ENCODE data around the gene ZBED4.

Gene ZBED4

DNA sequence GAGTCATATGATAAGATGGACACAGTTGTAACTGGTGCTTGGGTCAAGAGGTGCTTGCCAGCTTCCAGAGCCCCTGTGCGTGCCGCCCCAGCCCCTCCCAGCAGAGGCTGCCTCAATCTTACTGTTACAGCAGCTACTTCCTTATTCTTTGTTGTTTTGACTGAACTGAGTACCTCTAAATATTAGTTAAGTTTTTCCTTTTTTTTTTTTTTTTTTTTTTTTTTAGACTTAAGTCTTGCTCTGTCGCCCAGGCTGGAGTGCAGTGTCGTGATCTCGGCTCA is 8.8 kb downstream of the ZBED4 start:
- peaks cover 6% of the 10 kb centered on the region; the same call in 1 of the 2 replicates for H3K9me3 ChIP-seq (ENCODE audit: control insufficient read depth, insufficient read depth, low read length)
- no peak overlapping the region for H3K4me3 ChIP-seq (ENCODE audit: low read depth, low read length)
- no peaks in the 10 kb centered on the region; the same call in 1 of the 2 replicates for H3K36me3 ChIP-seq (ENCODE audit: control insufficient read depth, insufficient read depth, low read length)
- H3K27me3 ChIP-seq (ENCODE audit: control insufficient read depth, insufficient read depth, low read length): no peaks in the 10 kb centered on the region
- H3K27ac ChIP-seq (ENCODE audit: low read depth, low read length): no peak overlapping the region
- H3K9ac ChIP-seq (ENCODE audit: low read depth, low read length): no peak overlapping the region
- 0 out of 2 replicates have a peak, but pooled peaks cover 5% of the 10 kb centered on the region for H3K4me1 ChIP-seq (ENCODE audit: control insufficient read depth, insufficient read depth, low read length)

- H3K27ac ChIP-seq (ENCODE audit: low read depth, low read length): no peak overlapping the region
- 0 out of 2 replicates have a peak, but pooled peaks cover 5% of the 10 kb centered on the region for H3K4me1 ChIP-seq (ENCODE audit: control insufficient read depth, insufficient read depth, low read length)
- no peak overlapping the region for H3K4me3 ChIP-seq (ENCODE audit: low read depth, low read length)
- no peak overlapping the region for H3K9ac ChIP-seq (ENCODE audit: low read depth, low read length)
- H3K9me3 ChIP-seq (ENCODE audit: control insufficient read depth, insufficient read depth, low read length): peaks cover 6% of the 10 kb centered on the region; the same call in 1 of the 2 replicates
- no peaks in the 10 kb centered on the region; the same call in 1 of the 2 replicates for H3K36me3 ChIP-seq (ENCODE audit: control insufficient read depth, insufficient read depth, low read length)
- no peaks in the 10 kb centered on the region for H3K27me3 ChIP-seq (ENCODE audit: control insufficient read depth, insufficient read depth, low read length)
Observed at GRCh38 chr22:49863931-49864330, 10.3 kb downstream of the ZBED4 start.

GRCh38 chr22:49865156-49865555 is 11.5 kb downstream of the ZBED4 start:
- H3K36me3 ChIP-seq (ENCODE audit: control insufficient read depth, insufficient read depth, low read length): no peaks in the 10 kb centered on the region; the same call in 1 of the 2 replicates
- H3K4me1 ChIP-seq (ENCODE audit: control insufficient read depth, insufficient read depth, low read length): 0 out of 2 replicates have a peak, but pooled peaks cover 5% of the 10 kb centered on the region
- no peaks in the 10 kb centered on the region for H3K27me3 ChIP-seq (ENCODE audit: control insufficient read depth, insufficient read depth, low read length)
- no peak overlapping the region for H3K9ac ChIP-seq (ENCODE audit: low read depth, low read length)
- no peak overlapping the region for H3K4me3 ChIP-seq (ENCODE audit: low read depth, low read length)
- peaks cover 11% of the 10 kb centered on the region; the same call in 1 of the 2 replicates for H3K9me3 ChIP-seq (ENCODE audit: control insufficient read depth, insufficient read depth, low read length)
- H3K27ac ChIP-seq (ENCODE audit: low read depth, low read length): no peak overlapping the region

- Histone ChIP-seq H3K9ac (ENCODE audit: low read depth, low read length) (no peak overlapping the region), H3K27me3 (ENCODE audit: control insufficient read depth, insufficient read depth, low read length) (no peaks in the 10 kb centered on the region), H3K4me3 (ENCODE audit: low read depth, low read length) (no peak overlapping the region), H3K36me3 (ENCODE audit: control insufficient read depth, insufficient read depth, low read length) (no peaks in the 10 kb centered on the region; the same call in 1 of the 2 replicates), H3K27ac (ENCODE audit: low read depth, low read length) (no peak overlapping the region), H3K9me3 (ENCODE audit: control insufficient read depth, insufficient read depth, low read length) (peaks cover 11% of the 10 kb centered on the region; the same call in 1 of the 2 replicates), H3K4me1 (ENCODE audit: control insufficient read depth, insufficient read depth, low read length) (0 out of 2 replicates have a peak, but pooled peaks cover 5% of the 10 kb centered on the region)
Observed at GRCh38 chr22:49866134-49866533, 12.5 kb downstream of the ZBED4 start.

DNA sequence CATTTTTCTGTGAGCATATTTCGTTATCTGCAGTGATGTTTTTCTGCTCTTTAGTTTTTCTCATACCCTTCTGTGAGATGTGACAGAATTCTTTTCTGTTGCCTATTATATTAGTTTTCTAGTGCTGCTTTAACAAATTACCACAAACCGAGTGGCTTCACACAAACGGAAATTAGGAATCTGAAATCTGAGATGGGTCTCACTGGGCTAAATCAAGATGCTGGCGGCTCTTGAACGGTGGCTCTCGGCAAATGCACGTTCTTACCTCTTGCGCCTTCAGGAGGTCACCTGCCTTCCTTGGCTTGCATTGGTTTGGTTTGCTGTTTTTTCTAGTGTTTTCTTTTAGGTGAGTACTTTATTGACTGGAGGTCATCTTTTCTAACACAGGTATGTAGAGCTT is 13.0 kb downstream of the ZBED4 start:
- Histone ChIP-seq H3K27me3 (ENCODE audit: control insufficient read depth, insufficient read depth, low read length) (no peaks in the 10 kb centered on the region), H3K36me3 (ENCODE audit: control insufficient read depth, insufficient read depth, low read length) (no peaks in the 10 kb centered on the region; the same call in 1 of the 2 replicates), H3K4me1 (ENCODE audit: control insufficient read depth, insufficient read depth, low read length) (0 out of 2 replicates have a peak, but pooled peaks cover 5% of the 10 kb centered on the region), H3K9ac (ENCODE audit: low read depth, low read length) (no peak overlapping the region), H3K27ac (ENCODE audit: low read depth, low read length) (no peak overlapping the region), H3K4me3 (ENCODE audit: low read depth, low read length) (no peak overlapping the region), H3K9me3 (ENCODE audit: control insufficient read depth, insufficient read depth, low read length) (peaks cover 11% of the 10 kb centered on the region; the same call in 1 of the 2 replicates)

- no peak overlapping the region for H3K4me3 ChIP-seq (ENCODE audit: low read depth, low read length)
- no peaks in the 10 kb centered on the region for H3K27me3 ChIP-seq (ENCODE audit: control insufficient read depth, insufficient read depth, low read length)
- H3K9ac ChIP-seq (ENCODE audit: low read depth, low read length): no peak overlapping the region
- no peaks in the 10 kb centered on the region; the same call in 1 of the 2 replicates for H3K36me3 ChIP-seq (ENCODE audit: control insufficient read depth, insufficient read depth, low read length)
- 0 out of 2 replicates have a peak, but pooled peaks cover 5% of the 10 kb centered on the region for H3K4me1 ChIP-seq (ENCODE audit: control insufficient read depth, insufficient read depth, low read length)
- peaks cover 11% of the 10 kb centered on the region; the same call in 1 of the 2 replicates for H3K9me3 ChIP-seq (ENCODE audit: control insufficient read depth, insufficient read depth, low read length)
- no peak overlapping the region for H3K27ac ChIP-seq (ENCODE audit: low read depth, low read length)
Observed at GRCh38 chr22:49867303-49868265, 13.9 kb downstream of the ZBED4 start.

DNA sequence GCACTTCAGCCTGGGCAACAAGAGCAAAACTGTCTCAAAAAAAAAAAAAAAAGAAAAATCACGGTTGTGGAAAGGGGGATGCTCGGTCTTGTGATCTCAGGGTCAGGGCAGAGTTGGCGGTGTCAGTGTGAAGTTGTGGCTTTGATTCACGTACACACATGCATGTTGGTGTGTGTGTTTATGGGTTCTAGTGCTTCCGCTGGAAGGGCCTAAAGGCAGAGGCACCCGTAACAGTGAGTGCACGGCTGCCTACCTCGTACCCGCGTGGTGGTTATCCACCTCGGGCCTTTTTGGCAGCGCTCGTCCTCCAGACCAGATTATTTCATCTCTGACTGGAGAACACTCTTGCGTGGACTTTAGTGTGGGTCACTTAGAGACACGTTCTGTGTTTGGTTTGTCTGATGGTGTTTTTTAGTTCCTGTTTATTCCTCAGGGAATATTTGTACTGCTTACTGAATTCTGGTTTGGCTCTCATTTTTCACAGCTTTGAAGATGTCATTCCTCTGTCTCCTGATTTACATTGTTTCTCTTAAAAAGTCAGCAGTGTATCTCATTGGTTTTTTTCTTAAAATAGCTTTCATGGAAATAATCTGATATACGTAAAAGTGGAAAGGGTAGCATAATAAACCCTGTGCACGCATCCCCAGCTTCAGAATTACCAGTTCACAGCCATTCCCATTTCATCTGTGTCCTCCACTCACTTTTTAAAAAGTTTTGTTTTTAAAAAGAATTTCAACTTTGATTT is 15.6 kb downstream of the ZBED4 start:
- no peak overlapping the region for H3K27ac ChIP-seq (ENCODE audit: low read depth, low read length)
- H3K36me3 ChIP-seq (ENCODE audit: control insufficient read depth, insufficient read depth, low read length): no peaks in the 10 kb centered on the region; the same call in 1 of the 2 replicates

GRCh38 chr22:49869845-49870712 is 16.4 kb downstream of the ZBED4 start:
- no peak overlapping the region for H3K9ac ChIP-seq (ENCODE audit: low read depth, low read length)
- no peak overlapping the region for H3K27ac ChIP-seq (ENCODE audit: low read depth, low read length)
- no peaks in the 10 kb centered on the region; the same call in 1 of the 2 replicates for H3K36me3 ChIP-seq (ENCODE audit: control insufficient read depth, insufficient read depth, low read length)
- 0 out of 2 replicates have a peak, but pooled peaks cover 5% of the 10 kb centered on the region for H3K4me1 ChIP-seq (ENCODE audit: control insufficient read depth, insufficient read depth, low read length)
- no peak overlapping the region for H3K4me3 ChIP-seq (ENCODE audit: low read depth, low read length)
- peaks cover 11% of the 10 kb centered on the region; the same call in 1 of the 2 replicates for H3K9me3 ChIP-seq (ENCODE audit: control insufficient read depth, insufficient read depth, low read length)
- no peaks in the 10 kb centered on the region for H3K27me3 ChIP-seq (ENCODE audit: control insufficient read depth, insufficient read depth, low read length)

More for the DNA sequence above, 15.6 kb downstream of the ZBED4 start:
- H3K27me3 ChIP-seq (ENCODE audit: control insufficient read depth, insufficient read depth, low read length): no peaks in the 10 kb centered on the region
- H3K9me3 ChIP-seq (ENCODE audit: control insufficient read depth, insufficient read depth, low read length): peaks cover 11% of the 10 kb centered on the region; the same call in 1 of the 2 replicates
- H3K9ac ChIP-seq (ENCODE audit: low read depth, low read length): no peak overlapping the region
- H3K4me1 ChIP-seq (ENCODE audit: control insufficient read depth, insufficient read depth, low read length): 0 out of 2 replicates have a peak, but pooled peaks cover 5% of the 10 kb centered on the region
- no peak overlapping the region for H3K4me3 ChIP-seq (ENCODE audit: low read depth, low read length)

GRCh38 chr22:49871482-49871881 is 17.8 kb downstream of the ZBED4 start:
- no peaks in the 10 kb centered on the region for H3K27me3 ChIP-seq (ENCODE audit: control insufficient read depth, insufficient read depth, low read length)
- 0 out of 2 replicates have a peak, but pooled peaks cover 5% of the 10 kb centered on the region for H3K4me1 ChIP-seq (ENCODE audit: control insufficient read depth, insufficient read depth, low read length)
- no peak overlapping the region for H3K9ac ChIP-seq (ENCODE audit: low read depth, low read length)
- H3K4me3 ChIP-seq (ENCODE audit: low read depth, low read length): no peak overlapping the region
- H3K27ac ChIP-seq (ENCODE audit: low read depth, low read length): no peak overlapping the region
- H3K36me3 ChIP-seq (ENCODE audit: control insufficient read depth, insufficient read depth, low read length): no peaks in the 10 kb centered on the region; the same call in 1 of the 2 replicates
- H3K9me3 ChIP-seq (ENCODE audit: control insufficient read depth, insufficient read depth, low read length): peaks cover 6% of the 10 kb centered on the region; the same call in 1 of the 2 replicates

DNA sequence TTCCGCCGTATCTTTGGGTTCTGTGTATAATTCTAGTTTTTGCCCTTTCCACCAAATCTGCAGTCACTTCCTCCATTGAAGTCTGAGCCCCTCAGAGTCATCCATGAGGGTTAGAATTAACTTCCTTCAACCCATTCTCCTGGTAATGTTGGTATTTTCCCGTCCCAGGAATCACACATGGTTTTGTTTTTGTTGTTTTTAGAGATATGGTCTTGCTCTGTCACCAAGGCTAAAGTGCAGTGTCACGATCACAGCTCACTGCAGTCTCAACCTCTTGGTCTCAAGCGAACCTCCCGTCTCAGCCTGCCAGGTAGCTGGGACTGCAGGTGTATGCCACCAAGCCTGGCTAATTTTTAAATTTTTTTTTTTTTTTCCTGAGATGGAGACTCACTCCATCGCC is 18.7 kb downstream of the ZBED4 start:
- no peaks in the 10 kb centered on the region; the same call in 1 of the 2 replicates for H3K36me3 ChIP-seq (ENCODE audit: control insufficient read depth, insufficient read depth, low read length)
- H3K27ac ChIP-seq (ENCODE audit: low read depth, low read length): no peak overlapping the region
- no peak overlapping the region for H3K4me3 ChIP-seq (ENCODE audit: low read depth, low read length)
- H3K4me1 ChIP-seq (ENCODE audit: control insufficient read depth, insufficient read depth, low read length): no peaks in the 10 kb centered on the region
- no peaks in the 10 kb centered on the region for H3K27me3 ChIP-seq (ENCODE audit: control insufficient read depth, insufficient read depth, low read length)
- H3K9ac ChIP-seq (ENCODE audit: low read depth, low read length): no peak overlapping the region
- H3K9me3 ChIP-seq (ENCODE audit: control insufficient read depth, insufficient read depth, low read length): peaks cover 6% of the 10 kb centered on the region; the same call in 1 of the 2 replicates
